ENCODE data around the gene CREM.
"Not testable (repeated sequence)": the region's sequence is repeated elsewhere in the genome, so short reads cannot be mapped to it uniquely, and the experiment has no call there.

CREM gene

DNA sequence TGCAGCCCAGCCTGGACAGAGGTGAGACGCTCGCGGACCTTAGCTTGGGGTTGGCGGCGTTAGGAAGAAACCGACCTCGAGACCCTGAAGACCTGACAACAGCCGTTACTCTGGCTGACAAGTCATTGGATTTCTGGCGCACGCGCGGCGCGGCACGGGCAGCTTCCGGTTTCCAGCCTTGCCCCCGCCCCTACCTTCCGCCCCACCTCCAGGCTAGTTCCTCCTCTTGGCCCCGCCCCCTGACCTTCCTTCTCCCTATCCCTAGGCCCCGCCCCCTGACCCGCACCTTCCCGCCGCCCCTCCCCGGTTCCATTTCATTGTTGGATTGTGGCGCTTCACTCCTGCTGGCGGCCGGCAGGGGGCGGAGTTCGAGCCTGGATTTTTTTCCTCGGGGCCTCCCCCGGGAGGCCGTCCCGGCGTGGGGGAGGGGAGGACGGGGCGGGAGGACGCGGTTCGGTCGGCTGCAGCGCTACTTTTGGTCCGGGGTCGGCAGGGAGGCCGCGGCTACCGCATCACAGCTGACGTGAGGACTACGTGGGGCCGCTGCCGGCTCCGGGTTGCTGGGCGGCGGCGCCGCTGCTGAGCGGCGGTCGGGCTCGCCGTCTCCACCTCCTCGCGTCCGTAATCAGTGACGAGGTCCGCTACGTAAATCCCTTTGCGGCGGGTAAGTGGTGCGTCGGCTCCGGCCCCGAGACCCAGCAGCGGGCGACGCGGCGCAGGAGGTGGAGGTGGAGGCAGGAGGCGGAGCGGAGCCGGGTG is at the start of gene CREM:
Gene CREM, plus strand, starts transcription at position 317 of the 759 bp plus-strand sequence. CDS start 10,990 bp downstream, outside the sequence.
- peak; percentile 100 for DNase-seq (ENCODE audit: low read depth in 2 of 2)

DNA sequence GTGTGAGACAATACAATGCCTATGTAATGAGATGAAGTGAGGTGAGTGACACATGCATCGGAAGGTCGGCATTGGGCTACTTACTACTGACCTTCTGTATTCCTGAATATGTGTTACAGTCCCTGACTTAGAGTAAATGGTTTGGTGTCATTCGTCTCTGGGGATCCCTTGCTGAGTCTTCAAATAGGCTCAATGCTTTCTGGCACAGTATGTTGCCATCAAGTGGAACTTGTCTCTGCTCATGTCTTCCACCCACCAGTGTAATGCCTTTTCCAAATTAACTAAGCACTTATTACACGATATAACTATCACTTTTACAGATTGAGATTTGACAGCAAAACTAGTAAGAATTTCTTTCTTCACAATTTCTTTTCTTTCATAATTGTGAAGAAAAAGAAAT is 47.4 kb upstream of the CREM start:
- DNase-seq (ENCODE audit: low read depth in 2 of 2), result no peak

DNA sequence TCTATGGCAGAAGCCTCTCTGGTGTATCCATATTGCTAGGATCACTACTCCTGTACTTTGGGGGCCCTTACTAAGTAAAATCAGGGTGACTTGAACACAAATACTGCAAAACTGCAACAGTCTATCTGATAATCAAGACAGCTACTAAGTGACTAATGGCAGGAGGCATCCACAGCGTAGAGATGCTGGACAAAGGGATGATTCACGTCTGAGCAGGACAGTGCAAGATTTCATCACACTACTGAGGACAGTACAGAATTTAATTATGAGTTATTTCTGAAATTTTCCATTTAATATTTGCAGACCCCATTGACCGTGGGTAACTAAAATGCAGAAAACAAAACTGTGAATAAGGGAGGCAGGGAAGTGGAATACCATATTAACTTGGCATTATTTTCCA is 46.9 kb upstream of the CREM start:
- no peak for DNase-seq (ENCODE audit: low read depth in 2 of 2)

DNA sequence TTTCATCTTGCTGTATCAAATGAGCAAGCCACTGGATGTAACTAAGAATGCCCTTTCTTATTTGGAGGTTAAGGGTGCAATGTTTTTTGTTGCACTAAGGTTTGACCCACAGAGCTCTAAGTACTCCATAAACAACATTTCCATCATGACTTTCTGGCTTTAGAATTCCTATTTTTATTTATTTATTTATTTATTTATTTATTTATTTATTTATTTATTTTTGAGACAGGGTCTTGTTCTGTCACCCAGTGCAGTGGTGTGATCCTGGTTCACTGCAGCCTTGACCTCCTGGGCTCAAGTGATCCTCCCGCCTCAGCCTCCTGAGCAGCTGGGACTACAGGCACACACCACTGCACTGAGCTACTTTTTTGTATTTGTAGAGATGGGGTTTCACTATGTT is 46.4 kb upstream of the CREM start:
- DNase-seq (ENCODE audit: low read depth in 2 of 2), result not testable (repeated sequence)

DNA sequence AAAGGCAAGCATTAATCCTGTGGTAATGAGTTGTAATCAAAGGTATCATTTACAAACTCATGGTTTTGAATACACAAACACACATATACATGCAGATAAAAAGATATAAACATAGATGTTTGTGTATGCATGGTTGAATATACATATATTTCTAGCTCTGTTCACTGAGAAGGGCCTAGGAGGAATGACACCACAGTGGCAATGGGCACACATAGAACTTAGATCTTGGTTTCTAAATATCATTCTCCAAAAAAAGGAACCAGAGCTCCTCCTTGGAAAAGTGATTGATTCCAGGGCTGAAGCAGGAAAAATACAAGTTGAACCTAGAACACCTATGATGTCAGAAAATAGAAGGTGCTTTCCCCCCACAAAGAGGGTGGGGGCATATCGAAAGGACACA is 43.4 kb upstream of the CREM start:
- no peak for DNase-seq (ENCODE audit: low read depth in 2 of 2)

DNA sequence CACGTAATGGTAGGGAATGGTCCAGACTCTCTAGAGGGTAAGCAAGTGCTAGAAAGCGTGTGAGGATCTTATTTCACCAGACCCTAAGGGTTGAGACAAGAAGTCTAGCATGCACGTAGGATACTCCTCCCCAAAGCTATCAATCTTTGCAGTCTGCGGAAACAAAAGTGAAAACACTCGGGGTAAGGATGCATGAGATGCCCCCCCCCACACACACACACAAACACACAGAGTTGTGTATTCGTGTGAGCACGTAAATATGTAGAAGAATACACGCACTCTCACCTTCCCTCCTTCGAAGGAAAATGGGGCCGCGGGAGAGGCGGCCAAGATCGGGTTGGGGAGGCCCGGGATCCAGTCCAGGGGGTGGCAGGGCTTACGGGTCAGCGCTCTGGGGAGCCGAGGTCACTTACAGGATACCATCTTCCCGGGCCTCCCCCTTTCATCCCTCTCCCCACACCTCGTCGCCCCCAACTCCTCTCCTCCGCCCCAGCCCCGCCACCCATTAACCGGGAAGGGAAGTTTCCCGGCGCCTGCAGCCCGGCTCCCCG is 37.0 kb upstream of the CREM start:
- DNase-seq (ENCODE audit: low read depth in 2 of 2), result peak in 1 of 2 donors; percentile 3

DNA sequence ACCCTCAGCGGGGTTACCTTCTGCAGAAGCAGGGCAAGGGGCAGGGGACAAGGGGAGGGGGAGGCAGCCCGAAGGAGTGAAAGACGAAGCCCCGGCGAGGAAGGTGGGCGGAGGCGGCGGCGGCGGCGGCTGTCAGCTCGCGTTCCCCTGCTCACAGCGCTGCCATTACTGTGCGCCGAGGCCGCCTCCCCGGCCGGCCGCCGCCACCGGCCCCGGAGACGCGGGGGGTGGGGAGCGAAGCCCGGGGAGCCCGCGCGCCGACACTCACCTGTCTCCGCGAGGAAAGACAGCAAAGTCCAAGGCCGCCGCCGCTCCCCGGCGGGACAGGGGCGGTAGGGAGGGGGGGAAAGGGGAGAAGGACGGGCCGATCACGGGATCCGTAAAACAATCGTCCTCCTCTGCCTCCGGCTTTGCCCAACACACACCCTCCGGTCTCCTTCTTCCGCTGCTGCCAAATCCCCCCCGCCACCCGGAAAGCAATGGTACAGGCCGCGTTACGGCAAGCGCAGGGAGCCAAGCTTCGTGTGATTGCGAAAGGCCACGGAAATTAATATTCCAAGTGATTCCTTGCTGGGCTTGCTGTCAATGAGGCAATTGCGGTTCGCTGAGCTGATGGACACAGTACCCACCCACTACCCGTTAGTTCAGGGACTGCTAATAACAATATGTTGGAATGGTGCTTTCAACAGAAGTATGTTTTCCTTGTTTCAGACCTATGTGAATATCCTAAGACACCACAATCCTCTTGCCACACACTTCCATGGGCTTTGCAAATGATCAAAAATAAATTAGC is 36.3 kb upstream of the CREM start, which contains the start of gene CUL2:
Gene CUL2, minus strand, starts transcription at position 180 of the 793 bp plus-strand sequence. CDS start 19,024 bp downstream, outside the sequence.
- DNase-seq (ENCODE audit: low read depth in 2 of 2), result peak; percentile 85 to 88

DNA sequence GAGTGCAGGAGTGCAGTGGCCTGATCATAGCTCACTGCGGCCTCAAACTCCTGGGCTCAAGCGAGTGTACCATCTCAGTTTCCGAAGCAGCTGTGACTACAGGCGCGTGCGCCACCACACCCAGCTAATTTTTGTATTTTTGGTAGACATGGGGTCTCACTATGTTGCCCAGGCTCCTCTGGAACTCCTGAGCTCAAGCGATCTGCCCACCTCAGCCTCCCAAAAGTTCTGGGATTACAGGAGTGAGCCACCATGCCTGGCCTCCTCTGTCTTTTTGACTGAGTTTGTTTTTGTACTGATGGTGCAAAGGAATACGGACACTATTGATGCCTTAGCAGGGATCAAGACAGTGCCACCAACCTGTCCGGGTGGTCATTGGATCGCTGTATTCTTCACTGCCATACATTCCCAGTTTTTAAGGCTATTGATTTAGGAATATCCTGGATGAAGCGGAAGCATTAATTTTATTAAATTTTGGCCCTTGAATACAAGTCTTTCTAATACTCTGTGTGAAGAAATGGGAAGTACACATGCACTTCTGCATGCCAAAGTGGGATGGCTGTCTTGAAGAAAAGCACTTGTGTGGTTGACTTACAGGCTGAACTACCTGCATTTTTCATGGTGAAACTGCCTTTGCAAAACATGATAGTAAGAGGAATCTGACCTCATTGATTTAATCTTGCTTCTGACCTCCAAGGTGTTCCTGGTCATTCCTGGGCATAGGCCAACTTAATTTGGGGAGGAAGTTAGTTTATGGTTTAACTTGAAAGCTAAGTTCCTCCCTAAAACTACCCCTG is 34.5 kb upstream of the CREM start:
- no peak for DNase-seq (ENCODE audit: low read depth in 2 of 2)

DNA sequence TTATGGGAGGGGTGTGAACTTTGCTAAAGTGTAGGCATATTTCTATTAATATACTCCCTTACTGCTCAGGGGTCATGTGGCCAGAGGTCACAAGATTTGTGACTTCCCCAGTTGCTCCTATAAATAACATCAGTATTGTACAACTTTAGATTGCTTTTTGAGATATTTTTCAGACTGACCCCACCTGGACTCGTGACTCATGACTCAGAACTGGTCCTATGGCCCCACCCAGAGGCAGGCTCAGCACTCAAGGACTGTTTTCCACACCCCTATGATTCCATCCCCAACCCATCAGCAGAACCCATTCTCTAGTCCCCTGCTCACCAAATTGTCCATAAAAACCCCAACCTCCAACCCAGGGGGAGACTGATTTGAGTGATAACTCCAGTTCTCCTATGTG is 33.8 kb upstream of the CREM start:
- DNase-seq (ENCODE audit: low read depth in 2 of 2), result no peak

DNA sequence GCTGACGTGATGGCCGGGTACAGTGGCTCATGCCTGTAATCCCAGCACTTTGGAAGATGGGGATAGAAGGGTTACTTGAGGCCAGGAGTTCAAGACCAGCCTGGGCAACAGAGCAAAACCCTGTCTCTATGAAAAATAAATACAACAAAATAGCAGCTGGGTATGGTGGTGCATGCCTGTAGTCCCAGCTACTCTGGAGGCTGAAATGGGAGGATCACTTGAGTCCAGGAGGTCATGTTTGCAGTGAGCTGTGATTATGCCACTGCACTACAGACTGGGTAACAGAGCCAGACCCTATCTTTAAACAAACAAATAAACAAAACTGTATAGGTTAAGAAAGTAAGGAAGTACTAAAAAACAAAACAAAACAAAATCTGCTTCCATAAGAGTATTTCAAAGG is 30.3 kb upstream of the CREM start:
- DNase-seq (ENCODE audit: low read depth in 2 of 2), result no peak

DNA sequence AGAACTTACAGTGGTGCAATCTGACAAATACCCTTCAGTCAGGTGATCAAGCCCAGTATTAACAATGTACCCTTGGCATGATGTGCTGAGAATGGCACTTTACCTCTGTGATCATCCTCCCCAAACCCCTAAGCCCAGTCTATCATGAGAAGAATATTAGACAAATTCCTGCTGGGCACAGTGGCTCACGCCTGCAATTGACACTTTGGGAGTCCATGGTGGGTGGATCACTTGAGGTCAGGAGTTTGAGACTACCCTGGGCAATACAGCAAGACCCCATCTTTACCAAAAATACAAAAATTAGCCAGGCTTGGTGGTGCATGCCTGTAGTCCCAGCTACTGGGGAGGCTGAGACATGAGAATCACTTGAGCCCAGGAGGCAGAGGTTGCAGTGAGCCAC is 29.1 kb upstream of the CREM start:
- no peak for DNase-seq (ENCODE audit: low read depth in 2 of 2)

DNA sequence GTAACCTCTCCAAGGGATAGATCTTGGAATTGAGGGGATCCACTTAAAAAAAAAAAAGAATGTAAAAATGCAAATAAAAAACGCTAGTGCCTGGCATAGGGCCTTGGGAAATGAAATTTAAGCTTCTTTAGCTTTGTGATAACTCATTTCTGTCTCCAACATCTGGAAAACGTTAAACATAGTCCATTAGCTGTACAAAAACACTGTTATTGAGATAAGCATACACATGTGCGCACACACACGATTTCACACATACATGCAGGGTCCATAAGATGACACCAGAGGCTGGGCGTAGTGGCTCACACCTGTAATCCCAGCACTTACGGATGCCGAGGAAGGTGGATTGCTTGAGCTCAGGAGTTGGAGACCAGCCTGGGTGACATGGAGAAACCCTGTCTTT is 22.8 kb upstream of the CREM start:
- no peak for DNase-seq (ENCODE audit: low read depth in 2 of 2)

DNA sequence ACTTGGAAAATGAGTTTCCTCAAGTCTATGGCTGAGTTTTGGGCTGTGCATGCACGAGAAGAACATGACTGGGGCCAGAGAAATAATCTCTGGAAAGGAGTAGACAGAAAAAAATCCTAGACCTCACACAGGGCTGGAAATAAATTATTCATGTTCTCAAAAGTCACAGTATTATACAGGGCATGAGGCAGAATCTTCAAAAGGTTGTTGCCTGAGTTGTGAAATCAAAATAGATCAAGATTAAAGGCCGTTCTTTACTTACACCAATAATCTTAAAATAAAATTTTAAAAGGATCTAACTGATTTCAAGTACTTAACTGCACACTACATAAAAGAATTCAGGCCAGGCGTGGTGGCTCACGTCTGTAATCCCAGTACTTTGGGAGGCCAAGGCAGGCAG is 14.1 kb upstream of the CREM start:
- DNase-seq (ENCODE audit: low read depth in 2 of 2), result no peak

DNA sequence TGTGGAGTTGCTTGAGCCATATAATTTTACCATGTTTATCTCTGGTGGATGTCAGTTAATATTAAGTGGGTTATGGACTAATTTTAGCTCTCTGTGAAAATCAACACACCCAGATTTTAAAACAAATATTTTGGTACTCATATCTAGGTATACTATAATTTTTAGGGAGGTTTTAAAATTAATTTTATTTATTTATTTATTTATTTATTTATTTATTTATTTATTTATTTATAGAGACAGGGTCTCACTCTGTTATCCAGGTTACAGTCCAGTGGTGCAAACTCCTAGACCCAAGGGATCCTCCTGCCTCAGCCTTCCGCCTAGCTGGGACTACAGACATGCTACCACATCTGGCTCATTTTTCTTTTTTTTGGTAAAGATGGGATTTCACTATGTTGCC is 7.3 kb upstream of the CREM start:
- DNase-seq (ENCODE audit: low read depth in 2 of 2), result no peak

DNA sequence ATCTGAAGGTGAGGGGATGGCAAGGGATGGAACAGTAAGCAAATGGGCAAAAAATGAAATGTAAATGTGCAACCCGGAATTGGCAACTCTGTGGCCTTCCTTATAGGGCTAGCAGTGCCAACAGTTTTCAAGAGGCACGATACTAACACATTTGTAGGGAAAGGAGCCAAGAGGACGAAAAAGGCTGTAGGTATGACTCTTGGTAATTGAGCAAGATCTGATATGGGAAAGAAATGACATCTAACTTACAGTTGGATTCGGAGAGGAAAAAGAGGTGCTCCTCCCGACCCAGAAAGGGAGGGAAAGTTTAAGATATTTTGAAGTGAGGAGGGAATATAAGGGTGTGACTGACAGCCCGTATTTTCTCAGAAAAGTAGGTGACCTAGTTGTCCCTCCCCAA is 2.1 kb upstream of the CREM start:
- DNase-seq (ENCODE audit: low read depth in 2 of 2), result no peak

DNA sequence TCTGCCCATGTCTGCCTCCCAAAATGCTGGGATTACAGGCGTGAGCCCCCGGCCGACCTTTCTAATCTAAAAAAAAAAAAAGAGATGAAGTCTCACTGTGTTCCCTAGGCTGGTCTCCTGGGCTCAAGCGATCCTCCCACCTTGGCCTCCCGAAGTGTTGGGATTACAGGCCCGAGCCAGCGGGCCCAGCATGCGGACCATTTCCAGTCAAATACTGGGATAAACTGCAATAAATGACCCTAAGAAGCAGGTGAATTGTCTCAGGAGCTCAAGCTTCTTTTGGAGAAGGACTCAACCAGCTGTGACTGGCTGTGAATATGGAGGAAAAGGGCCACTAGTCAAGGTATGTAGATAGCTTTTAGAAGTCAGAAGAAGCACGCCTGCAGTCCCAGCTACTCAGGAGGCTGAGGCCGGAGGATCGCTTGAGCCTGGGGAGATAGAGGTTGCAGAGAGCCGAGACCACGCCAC is 550 bp upstream of the CREM start:
- DNase-seq (ENCODE audit: low read depth in 2 of 2), result no peak

DNA sequence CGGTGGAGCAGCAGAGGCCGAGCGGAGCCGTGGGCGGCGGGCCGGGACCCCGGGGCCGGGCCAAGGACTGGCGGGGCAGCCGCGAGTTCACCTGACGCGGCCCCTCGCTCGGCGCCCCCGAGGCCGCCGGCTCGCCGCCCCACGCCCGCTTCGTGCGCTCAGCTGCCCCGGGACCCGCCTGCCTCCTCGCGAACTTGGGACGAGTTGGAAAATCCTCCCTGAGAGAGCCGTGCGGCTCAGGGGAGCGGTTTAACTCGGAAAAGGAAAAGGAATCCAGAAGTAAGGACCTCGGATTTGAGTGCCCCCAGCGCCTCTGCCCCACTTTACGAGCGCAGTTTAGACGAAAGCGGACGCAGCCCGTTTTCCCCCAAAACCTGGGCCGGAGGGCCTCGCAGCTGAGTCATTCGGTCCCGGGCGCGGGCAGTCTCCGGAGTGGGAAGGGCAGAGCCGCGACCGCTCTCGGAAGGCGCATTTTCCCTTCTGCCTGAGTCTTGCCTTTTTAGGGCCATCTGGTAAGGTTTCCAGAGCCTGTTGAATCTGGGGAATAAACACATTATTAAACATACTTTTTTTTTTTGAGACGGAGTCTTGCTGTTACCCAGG is 744 bp downstream of the CREM start:
- DNase-seq (ENCODE audit: low read depth in 2 of 2), result peak; percentile 34 to 54

DNA sequence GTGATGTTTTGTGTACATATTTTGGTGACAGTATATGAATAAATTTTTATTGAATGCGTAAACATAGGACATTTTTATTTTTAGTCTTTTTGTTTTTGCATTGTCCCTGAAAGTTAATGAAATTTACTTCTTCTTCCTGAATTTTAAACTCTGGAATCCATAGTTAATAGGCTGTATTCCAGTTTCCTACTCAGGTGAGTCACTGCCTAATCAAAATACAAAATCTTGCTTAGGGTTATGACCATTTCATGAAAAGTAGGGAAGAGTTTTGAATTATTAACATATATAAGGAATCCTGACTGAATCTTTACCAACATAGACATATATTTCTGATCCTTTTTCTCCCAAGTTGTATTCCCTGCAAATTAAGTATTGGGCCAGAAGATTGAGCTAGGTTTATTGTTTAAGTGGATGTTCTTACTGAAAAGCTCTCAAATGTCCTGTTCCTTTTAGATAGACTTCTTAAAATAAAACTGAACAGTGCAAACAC is 2.6 kb downstream of the CREM start:
- no peak for DNase-seq (ENCODE audit: low read depth in 2 of 2)

DNA sequence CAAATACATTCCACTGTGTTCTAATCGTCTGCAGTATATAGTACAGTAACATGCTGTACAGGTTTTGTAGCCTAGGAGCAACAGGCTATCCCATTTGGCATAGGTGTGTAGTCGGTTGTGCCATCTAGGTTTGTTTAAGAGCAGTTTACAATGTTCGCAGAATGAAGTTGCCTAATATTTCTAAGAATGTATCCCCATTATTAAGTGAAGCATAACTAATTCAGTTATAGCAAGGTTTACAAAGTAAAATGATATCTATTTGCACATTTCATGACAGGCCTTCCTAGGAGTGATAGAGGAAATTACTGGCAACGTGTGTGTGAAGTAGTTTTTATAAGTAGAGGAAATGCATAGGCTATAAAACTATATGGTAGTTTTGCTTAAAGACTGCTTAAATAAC is 4.0 kb downstream of the CREM start:
- DNase-seq (ENCODE audit: low read depth in 2 of 2), result no peak

DNA sequence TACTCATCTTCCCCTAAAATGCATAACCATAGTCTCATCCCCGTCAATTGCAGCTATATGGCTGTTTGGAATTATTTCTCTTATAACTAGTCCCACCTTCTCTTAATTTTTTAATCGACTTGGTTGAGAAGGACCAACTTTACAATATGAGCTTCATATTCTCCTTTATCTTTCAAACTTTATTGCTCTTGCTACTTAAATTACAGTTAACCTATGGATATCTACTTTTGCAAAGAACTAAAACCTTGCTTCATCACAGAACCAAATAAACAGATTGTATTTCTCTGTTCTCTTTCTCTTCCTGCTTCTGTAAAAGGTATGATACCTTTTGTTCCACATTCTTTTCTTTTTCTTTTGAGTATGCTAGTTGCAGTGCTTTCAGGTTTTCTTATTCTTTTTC is 6.1 kb downstream of the CREM start:
- DNase-seq (ENCODE audit: low read depth in 2 of 2), result no peak

DNA sequence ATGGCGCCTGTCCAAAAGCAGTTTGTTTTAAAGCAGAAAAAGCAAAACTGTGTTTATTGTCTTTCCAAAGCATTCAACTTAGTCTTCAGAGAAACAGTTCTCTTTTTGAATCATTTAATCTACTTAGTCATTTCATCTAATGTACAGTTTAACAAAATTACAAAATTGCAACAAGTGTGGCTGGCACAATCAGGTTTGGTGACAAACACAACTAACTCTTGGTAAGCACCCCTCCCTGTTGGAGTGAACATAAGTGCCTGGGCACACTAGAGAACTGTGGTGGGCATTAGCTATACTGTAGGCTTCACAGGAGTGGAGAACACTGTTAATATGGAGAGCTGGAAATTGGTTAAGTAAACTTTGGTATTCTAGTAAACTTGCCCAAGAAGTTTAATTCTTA is 6.9 kb downstream of the CREM start:
- DNase-seq (ENCODE audit: low read depth in 2 of 2), result no peak
